CD8-positive, alpha-beta memory T cell (primary cell): ENCODE data around the gene ZNF804A. TPM values are rescaled to one million over a fixed set of nuclear protein-coding genes. Genes with fewer than 3 reads are reported as not detected.
"Not testable (repeated sequence)": the region's sequence is repeated elsewhere in the genome, so short reads cannot be mapped to it uniquely, and the experiment has no call there.

ENCODE experiments used
- CTCF ChIA-PET: fragments of 350-600 bp; sonication (Branson Sonifier 250); formaldehyde crosslinking; loops from one replicate; lab custom pipeline; 2021; ENCODE audit warnings: antibody characterized with exemption; lab: Charles Lee
- POLR2A ChIA-PET: fragments of 350-600 bp; sonication (Branson Sonifier 250); formaldehyde crosslinking; loops from one replicate; lab custom pipeline; 2021; ENCODE audit warnings: antibody characterized with exemption; lab: Charles Lee
- DNase-seq, 5 donors: peaks; one replicate each; pipeline versions ENCODE4 v3.0.0 to v3.0.0-alpha.2; 2020 to 2022; ENCODE audit warnings: mixed read lengths in 1 of 5
- H3K27ac ChIP-seq: one replicate; pipeline ENCODE4 v1.7.0; 2013; ENCODE audit warnings: low read depth, mild to moderate bottlenecking, low read length, moderate library complexity
- H3K27me3 ChIP-seq: 2 replicates; pipeline ENCODE4 v1.7.0; 2013; ENCODE audit warnings: low read length, mild to moderate bottlenecking; ENCODE audit not compliant: insufficient read depth, poor library complexity, severe bottlenecking
- H3K36me3 ChIP-seq: 2 replicates; pipeline ENCODE4 v1.7.0; 2013; ENCODE audit warnings: mild to moderate bottlenecking, low read length, moderate library complexity; ENCODE audit not compliant: insufficient read depth
- H3K4me1 ChIP-seq: 2 replicates; pipeline ENCODE4 v1.7.0; 2013; ENCODE audit warnings: mild to moderate bottlenecking, low read length, moderate library complexity; ENCODE audit not compliant: insufficient read depth
- H3K4me3 ChIP-seq: 2 replicates; pipeline ENCODE4 v1.7.0; 2013; ENCODE audit warnings: mild to moderate bottlenecking, low read length
- H3K9me3 ChIP-seq: 2 replicates; pipeline ENCODE4 v1.7.0; 2013; ENCODE audit warnings: mild to moderate bottlenecking, low read length
- H3K27ac Mint-ChIP-seq, 8 donors: one replicate each; pipeline ENCODE4 v1.8.0; 2020 to 2021; ENCODE audit warnings: mixed read lengths in 8 of 8, mild to moderate bottlenecking in 6 of 8, inconsistent platforms in 3 of 8, moderate library complexity in 3 of 8
- H3K27me3 Mint-ChIP-seq, 2 donors: one replicate each; pipeline ENCODE4 v1.8.0; 2020 to 2021; ENCODE audit warnings: mixed read lengths in 2 of 2, mild to moderate bottlenecking in 1 of 2, moderate library complexity in 1 of 2
- H3K36me3 Mint-ChIP-seq, 3 donors: one replicate each; pipeline ENCODE4 v1.8.0; 2020 to 2021; ENCODE audit warnings: mixed read lengths in 3 of 3, inconsistent platforms in 1 of 3, mild to moderate bottlenecking in 1 of 3
- H3K4me1 Mint-ChIP-seq, 3 donors: one replicate each; pipeline ENCODE4 v1.8.0; 2020 to 2021; ENCODE audit warnings: mixed read lengths in 3 of 3, inconsistent platforms in 1 of 3, mild to moderate bottlenecking in 1 of 3
- H3K4me3 Mint-ChIP-seq, 7 donors: one replicate each; pipeline ENCODE4 v1.8.0; 2020 to 2021; ENCODE audit warnings: mixed read lengths in 7 of 7, mild to moderate bottlenecking in 6 of 7, moderate library complexity in 4 of 7, inconsistent platforms in 2 of 7
- H3K9me3 Mint-ChIP-seq, 5 donors: one replicate each; pipeline ENCODE4 v1.8.0; 2020 to 2022; ENCODE audit warnings: mixed read lengths in 5 of 5, mild to moderate bottlenecking in 3 of 5, moderate library complexity in 2 of 5, inconsistent platforms in 1 of 5
- polyA plus RNA-seq: library from polyadenylated mRNA; unstranded; fragments of 300-500 nt; fragmentation: Illumina TruSeq; gene quantifications from one replicate; pipeline ENCODE4 v1.2.3, GENCODE V29; 2021
- total RNA-seq, 2 experiments: library from RNA; stranded (reverse); gene quantifications; one replicate each; pipeline ENCODE4 v1.2.3, GENCODE V29; 2021

ZNF804A gene
- total and polyA plus RNA-seq, 3 experiments from 2014 or later: not detected

DNA sequence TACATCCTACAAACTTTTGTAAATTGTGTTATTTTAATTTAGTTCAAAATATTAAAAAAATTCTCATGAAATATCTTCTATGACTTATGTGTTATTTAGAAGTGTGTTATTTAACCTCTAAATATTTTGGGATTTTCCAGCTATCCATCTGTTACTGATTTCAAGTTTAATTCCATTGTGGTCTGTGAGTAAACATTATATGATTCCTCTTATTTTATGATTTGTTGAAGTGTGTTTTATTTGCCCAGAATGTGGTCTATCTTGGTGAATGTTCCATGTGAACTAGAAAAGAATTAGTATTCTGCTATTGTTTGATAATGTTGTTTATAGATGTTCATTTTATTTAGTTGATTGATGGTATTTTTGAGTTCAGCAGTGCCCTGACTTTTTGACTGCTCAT is 136.0 kb downstream of the ZNF804A start:
- CTCF ChIA-PET: no interaction called here
- peaks cover 0 to 1% of the 10 kb centered on the region in 2 donors for H3K27me3 Mint-ChIP-seq
- Histone ChIP-seq H3K36me3 (no peaks in the 10 kb centered on the region), H3K4me3 (no peak overlapping the region), H3K9me3 (no peaks in the 10 kb centered on the region), H3K4me1 (no peaks in the 10 kb centered on the region), H3K27me3 (no peaks in the 10 kb centered on the region), H3K27ac (no peak overlapping the region)
- H3K4me1 Mint-ChIP-seq: no peaks in the 10 kb centered on the region
- H3K9me3 Mint-ChIP-seq: peaks cover 2 to 13% (median 9%) of the 10 kb centered on the region in 5 donors
- no peak for DNase-seq
- POLR2A ChIA-PET: no interaction called here
- no peaks in the 10 kb centered on the region for H3K36me3 Mint-ChIP-seq
- H3K27ac Mint-ChIP-seq: no peak overlapping the region
- no peak overlapping the region for H3K4me3 Mint-ChIP-seq

DNA sequence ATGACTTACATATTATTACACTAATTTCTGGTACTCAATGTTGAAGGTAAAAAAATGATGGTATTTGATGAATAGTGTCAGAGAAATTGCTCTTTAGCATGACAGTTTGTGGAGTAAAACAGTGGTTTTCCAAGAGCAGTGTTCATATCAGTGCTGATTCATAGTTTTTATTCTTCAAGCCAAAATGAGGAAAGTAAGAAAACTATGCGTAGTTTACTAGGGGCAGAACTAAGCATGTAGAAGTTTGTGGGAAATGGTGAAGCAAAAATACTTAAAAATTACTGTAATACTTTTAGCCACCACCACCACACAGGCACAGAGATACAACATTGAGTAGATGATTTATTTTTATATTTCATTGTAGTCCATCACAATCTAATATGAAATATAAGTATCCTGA is 137.3 kb downstream of the ZNF804A start:
- Mint-ChIP-seq H3K27me3 (peaks cover 0 to 1% of the 10 kb centered on the region in 2 donors), H3K4me1 (no peaks in the 10 kb centered on the region), H3K9me3 (peaks cover 2 to 19% (median 9%) of the 10 kb centered on the region in 5 donors), H3K36me3 (no peaks in the 10 kb centered on the region), H3K4me3 (no peak overlapping the region), H3K27ac (no peak overlapping the region)
- CTCF ChIA-PET: no interaction called here
- Histone ChIP-seq H3K4me3 (no peak overlapping the region), H3K4me1 (no peaks in the 10 kb centered on the region), H3K27ac (no peak overlapping the region), H3K27me3 (no peaks in the 10 kb centered on the region), H3K36me3 (no peaks in the 10 kb centered on the region), H3K9me3 (no peaks in the 10 kb centered on the region)
- POLR2A ChIA-PET: no interaction called here
- no peak for DNase-seq

DNA sequence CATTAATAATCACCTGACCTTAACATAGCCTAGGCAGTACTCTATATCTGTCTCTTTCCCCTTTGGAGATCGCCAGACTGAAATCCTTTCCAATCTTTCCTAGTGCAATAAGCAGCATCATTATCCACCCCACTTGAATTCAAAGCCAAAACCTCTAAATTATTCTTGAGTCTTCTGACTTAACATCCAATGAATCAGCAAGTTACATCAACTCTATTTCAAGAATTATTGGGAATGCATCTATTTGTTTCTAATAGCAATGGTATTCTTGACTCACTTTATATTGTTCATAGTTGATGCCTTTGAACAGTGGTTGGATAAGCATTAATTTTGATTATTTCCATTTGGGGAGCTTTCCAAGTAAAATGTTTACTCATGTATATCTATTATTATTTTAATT is 144.8 kb downstream of the ZNF804A start:
- CTCF ChIA-PET: no interaction called here
- Mint-ChIP-seq H3K27me3 (no peaks in the 10 kb centered on the region), H3K36me3 (no peaks in the 10 kb centered on the region), H3K4me3 (no peak overlapping the region), H3K9me3 (peaks cover 0 to 17% (median 4%) of the 10 kb centered on the region in 5 donors), H3K4me1 (no peaks in the 10 kb centered on the region), H3K27ac (no peak overlapping the region)
- no peaks in the 10 kb centered on the region for H3K4me1 ChIP-seq
- no peak overlapping the region for H3K4me3 ChIP-seq
- no peaks in the 10 kb centered on the region for H3K36me3 ChIP-seq
- H3K9me3 ChIP-seq: no peaks in the 10 kb centered on the region
- POLR2A ChIA-PET: no interaction called here
- no peaks in the 10 kb centered on the region for H3K27me3 ChIP-seq
- no peak overlapping the region for H3K27ac ChIP-seq
- DNase-seq: no peak

DNA sequence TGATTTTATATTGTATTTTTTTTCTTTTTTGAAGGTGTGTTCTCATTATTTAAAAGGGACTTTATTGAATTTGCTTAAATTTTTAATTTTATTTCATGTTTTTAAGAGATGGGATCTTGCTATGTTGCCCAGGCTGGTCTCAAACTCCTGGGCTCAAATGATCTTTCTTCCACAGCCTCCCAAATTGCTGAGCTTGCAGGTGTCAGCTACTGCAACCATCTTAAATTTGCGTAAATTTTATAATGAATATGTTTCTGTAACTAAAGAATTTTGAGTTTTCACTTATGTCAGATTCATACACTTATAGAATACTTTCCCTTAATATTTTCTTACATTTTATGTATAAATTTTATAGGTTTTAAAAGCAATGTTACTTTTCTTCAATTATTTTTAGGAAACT is 157.8 kb downstream of the ZNF804A start:
- H3K4me3 Mint-ChIP-seq: no peak overlapping the region
- no peak overlapping the region for H3K4me3 ChIP-seq
- H3K27ac Mint-ChIP-seq: no peak overlapping the region
- ChIA-PET POLR2A (no interaction called here), CTCF (no interaction called here)
- H3K27me3 Mint-ChIP-seq: no peaks in the 10 kb centered on the region
- no peak for DNase-seq
- H3K36me3 Mint-ChIP-seq: no peaks in the 10 kb centered on the region
- H3K4me1 ChIP-seq: no peaks in the 10 kb centered on the region
- no peaks in the 10 kb centered on the region for H3K27me3 ChIP-seq
- H3K9me3 ChIP-seq: no peaks in the 10 kb centered on the region
- H3K4me1 Mint-ChIP-seq: no peaks in the 10 kb centered on the region
- no peak overlapping the region for H3K27ac ChIP-seq
- H3K9me3 Mint-ChIP-seq: peaks cover 0 to 11% (median 5%) of the 10 kb centered on the region in 5 donors
- no peaks in the 10 kb centered on the region for H3K36me3 ChIP-seq

DNA sequence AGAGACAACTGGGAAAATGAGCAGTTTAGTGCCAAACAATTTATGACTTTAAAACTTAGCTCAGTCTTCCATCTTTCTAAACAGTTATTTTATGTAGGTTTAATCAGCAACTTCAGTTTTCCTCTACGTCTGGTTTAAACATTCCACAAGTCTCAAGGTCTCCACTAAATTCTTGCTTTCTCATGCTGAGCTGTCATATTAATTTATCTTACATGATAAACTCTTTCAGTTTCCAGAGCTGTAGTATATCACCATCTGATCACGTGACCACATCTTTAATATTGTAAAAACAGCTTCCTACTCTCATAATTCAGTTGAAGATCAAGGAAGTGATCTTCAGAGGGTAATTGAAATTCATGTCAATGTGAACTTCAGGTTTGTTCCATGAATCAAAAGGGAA is 158.6 kb downstream of the ZNF804A start:
- Histone ChIP-seq H3K36me3 (no peaks in the 10 kb centered on the region), H3K9me3 (no peaks in the 10 kb centered on the region), H3K27ac (no peak overlapping the region), H3K4me3 (no peak overlapping the region), H3K4me1 (no peaks in the 10 kb centered on the region), H3K27me3 (no peaks in the 10 kb centered on the region)
- no peaks in the 10 kb centered on the region for H3K4me1 Mint-ChIP-seq
- POLR2A ChIA-PET: no interaction called here
- peaks cover 0 to 13% (median 2%) of the 10 kb centered on the region in 5 donors for H3K9me3 Mint-ChIP-seq
- H3K27ac Mint-ChIP-seq: no peak overlapping the region
- no peaks in the 10 kb centered on the region for H3K36me3 Mint-ChIP-seq
- H3K4me3 Mint-ChIP-seq: no peak overlapping the region
- no peaks in the 10 kb centered on the region for H3K27me3 Mint-ChIP-seq
- DNase-seq: no peak
- CTCF ChIA-PET: no interaction called here

DNA sequence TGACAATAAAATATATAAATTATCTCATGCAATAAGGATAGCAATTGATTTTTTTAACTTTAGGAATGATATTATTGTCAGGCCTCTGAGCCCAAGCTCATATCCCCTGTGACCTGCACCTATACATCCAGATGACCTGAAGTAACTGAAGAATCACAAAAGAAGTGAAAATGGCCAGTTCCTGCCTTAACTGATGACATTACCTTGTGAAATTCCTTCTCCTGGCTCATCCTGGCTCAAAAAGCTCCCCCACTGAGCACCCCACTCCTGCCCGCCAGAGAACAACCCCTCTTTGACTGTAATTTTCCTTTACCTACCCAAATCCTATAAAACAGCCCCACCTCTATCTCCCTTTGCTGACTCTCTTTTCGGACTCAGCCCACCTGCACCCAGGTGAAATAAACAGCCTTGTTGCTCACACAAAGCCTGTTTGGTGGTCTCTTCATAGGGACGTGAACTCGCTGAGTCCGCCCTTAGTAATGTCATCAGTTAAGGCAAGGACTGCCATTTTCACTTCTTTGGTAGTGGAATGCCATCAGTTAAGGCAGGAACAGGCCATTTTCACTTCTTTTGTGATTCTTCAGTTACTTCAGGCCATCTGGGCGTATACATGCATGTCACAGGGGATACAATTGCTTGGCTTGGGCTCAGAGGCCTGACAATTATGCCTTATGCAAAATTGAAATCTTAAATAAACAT is 161.4 kb downstream of the ZNF804A start:
- H3K36me3 ChIP-seq, H3K4me3 Mint-ChIP-seq, H3K9me3 ChIP-seq, H3K36me3 Mint-ChIP-seq, H3K4me3 ChIP-seq, CTCF ChIA-PET, H3K27me3 Mint-ChIP-seq, H3K4me1 Mint-ChIP-seq, POLR2A ChIA-PET, DNase-seq, H3K27ac Mint-ChIP-seq, H3K4me1 ChIP-seq, H3K27me3 ChIP-seq, H3K27ac ChIP-seq: not testable (repeated sequence)
- peaks cover 0 to 14% (median 3%) of the 10 kb centered on the region in 5 donors for H3K9me3 Mint-ChIP-seq

DNA sequence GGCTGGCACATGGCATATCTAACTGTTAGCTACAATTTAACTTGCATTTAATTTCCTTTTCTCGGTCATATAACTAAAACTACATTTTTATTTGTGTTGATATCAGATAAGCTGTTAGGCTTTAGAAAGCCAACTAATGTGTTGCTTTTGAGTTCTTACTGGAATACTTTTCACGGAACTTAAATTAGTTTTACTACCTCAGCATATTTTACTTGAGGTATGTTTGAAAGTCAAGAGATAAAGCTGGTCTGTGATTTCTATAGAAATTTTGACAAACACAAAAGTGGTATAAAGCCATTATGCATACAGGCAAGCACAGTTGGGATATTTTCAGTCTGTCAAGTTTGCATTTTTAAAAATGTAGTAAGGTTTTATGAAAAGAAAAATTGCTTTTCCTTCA is 162.6 kb downstream of the ZNF804A start:
- Mint-ChIP-seq H3K27ac (no peak overlapping the region), H3K9me3 (peaks cover 0 to 14% (median 4%) of the 10 kb centered on the region in 5 donors), H3K4me1 (no peaks in the 10 kb centered on the region), H3K4me3 (no peak overlapping the region), H3K27me3 (no peaks in the 10 kb centered on the region), H3K36me3 (no peaks in the 10 kb centered on the region)
- H3K27ac ChIP-seq: no peak overlapping the region
- CTCF ChIA-PET: no interaction called here
- no peaks in the 10 kb centered on the region for H3K27me3 ChIP-seq
- no peak overlapping the region for H3K4me3 ChIP-seq
- no peaks in the 10 kb centered on the region for H3K4me1 ChIP-seq
- no peak for DNase-seq
- no peaks in the 10 kb centered on the region for H3K9me3 ChIP-seq
- POLR2A ChIA-PET: no interaction called here
- H3K36me3 ChIP-seq: no peaks in the 10 kb centered on the region

DNA sequence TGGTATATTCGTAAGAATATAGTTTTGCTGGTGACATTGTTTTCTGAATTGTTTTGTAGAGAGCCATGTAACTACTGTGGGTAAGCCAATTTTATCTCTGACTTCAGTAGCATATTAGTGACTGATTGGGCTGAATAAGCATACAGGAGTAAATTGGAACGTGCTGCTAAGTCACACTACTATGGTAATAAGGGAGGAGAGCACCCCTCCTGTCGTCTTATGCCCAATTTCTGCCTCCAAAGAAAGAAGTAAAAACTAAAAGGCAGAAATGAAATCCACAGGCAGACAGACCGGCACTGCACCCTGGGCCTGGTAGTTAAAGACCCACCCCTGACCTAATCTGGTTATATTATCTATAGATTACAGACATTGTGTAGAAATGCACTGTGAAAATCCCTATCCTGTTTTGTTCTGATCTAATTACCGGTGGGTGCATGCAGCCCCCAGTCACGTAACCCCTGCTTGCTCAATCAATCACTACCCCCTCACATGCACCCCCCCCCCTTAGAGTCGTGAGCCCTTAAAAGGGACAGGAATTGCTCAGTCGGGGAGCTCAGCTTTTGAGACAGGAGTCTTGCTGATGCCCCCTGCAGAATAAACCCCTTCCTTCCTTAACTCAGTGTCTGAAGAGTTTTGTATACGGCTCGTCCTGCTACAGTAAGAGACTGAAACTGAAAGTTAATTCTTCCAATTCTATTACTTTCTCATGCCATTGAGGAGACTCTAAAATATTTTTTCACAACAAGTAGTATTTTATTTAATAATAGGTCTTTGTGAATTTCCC is 167.0 kb downstream of the ZNF804A start:
- no peak overlapping the region for H3K4me3 Mint-ChIP-seq
- no peak for DNase-seq
- POLR2A ChIA-PET: no interaction called here

More for the DNA sequence above, 167.0 kb downstream of the ZNF804A start:
- Mint-ChIP-seq H3K27me3 (no peaks in the 10 kb centered on the region), H3K36me3 (no peaks in the 10 kb centered on the region), H3K4me1 (no peaks in the 10 kb centered on the region), H3K27ac (no peak overlapping the region), H3K9me3 (peaks cover 0 to 21% (median 4%) of the 10 kb centered on the region in 5 donors)
- no peaks in the 10 kb centered on the region for H3K36me3 ChIP-seq
- no peak overlapping the region for H3K4me3 ChIP-seq
- H3K27me3 ChIP-seq: no peaks in the 10 kb centered on the region
- H3K9me3 ChIP-seq: no peaks in the 10 kb centered on the region
- H3K27ac ChIP-seq: no peak overlapping the region
- CTCF ChIA-PET: no interaction called here
- no peaks in the 10 kb centered on the region for H3K4me1 ChIP-seq
